Astrocyte (in vitro differentiated cells and primary cell): Measurements from ENCODE around the gene FAT1.

Experiments
- CTCF ChIP-seq: IDR thresholded peaks from 2 replicates; pipeline ENCODE4 v1.5.1; 2011; ENCODE audit warnings: low read depth, mild to moderate bottlenecking, inconsistent platforms, low read length, moderate library complexity; ENCODE audit not compliant: insufficient read depth
- EZH2 ChIP-seq: IDR thresholded peaks from 2 replicates; pipeline ENCODE4 v1.6.1; 2012; ENCODE audit warnings: mild to moderate bottlenecking, low read length, inconsistent platforms; ENCODE audit not compliant: insufficient read depth

GRCh38 chr4:186627226-186627865, 96.3 kb downstream of the FAT1 start:
- TF ChIP-seq CTCF (no peak), EZH2 (no peak)
